Measurements from ENCODE around the gene PBRM1. TPM values are rescaled to one million over a fixed set of nuclear protein-coding genes. Genes with fewer than 3 reads are reported as not detected.

PBRM1 gene
- 10 to 100 TPM; 57.7 to 65.7 TPM for total RNA-seq
- 10 to 100 TPM in 1 of 2 donors, 1 to 10 TPM in 1; 7.1 to 19.7 TPM for polyA plus RNA-seq

DNA sequence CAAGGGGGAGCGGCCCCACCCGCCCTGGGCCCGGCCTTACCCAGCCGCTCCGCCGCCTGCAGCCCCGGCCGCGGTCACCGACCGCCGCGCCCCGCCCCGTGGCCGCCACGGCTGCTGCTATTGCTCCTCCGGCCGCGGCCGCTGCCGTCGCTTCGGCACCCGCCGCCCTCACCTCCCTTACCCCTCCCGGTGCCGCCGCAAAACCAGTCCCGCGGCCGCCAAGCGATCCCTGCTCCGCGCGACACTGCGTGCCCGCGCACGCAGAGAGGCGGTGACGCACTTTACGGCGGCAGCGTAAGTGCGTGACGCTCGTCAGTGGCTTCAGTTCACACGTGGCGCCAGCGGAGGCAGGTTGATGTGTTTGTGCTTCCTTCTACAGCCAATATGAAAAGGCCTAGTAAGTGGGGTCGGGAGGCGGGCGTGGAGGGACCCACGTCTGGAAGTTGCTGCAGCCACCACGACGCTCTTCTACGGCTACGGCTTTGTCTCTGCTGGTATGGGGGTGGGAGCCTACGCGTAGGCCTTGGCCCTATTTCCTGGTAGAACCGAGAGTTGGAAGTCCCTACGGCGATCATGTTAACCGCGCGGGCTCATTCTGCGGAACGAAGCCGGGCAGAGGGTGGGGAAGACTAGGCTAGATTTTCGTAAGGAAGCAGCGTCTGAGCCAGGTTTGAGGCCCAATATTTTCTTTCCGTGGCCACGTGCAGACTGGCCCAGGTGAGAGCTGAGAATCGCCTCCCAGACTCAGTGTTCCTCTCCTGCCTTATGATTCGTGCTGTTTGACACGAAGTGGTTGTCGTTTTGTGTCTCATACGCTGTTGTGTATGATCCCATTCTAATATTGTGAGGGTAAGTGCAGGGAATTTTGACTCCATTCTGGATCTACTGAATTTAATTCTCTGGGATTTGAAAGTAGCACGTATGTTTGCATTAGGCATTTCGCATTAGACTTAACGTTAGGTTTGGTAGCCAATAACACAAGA, at the start of gene PBRM1, which contains the start of gene GNL3:
Gene PBRM1, minus strand, starts transcription at position 205 of the 983 bp plus-strand sequence.
Gene GNL3, plus strand, starts transcription at position 324 of the 983 bp plus-strand sequence. Its CDS starts 61 bp downstream, at position 385.
- Histone ChIP-seq H3K27ac (ENCODE audit: low read depth in 1 of 2, low read length in 2 of 2) (peak within 1 kb of the TSS; percentile 91 to 98), H3K4me3 (ENCODE audit: low read depth in 1 of 3, low read length in 3 of 3) (peak within 1 kb of the TSS; percentile 71 to 99 (median 97)), H3K9me3 (ENCODE audit: control insufficient read depth in 4 of 4, low read length in 3 of 4) (no peaks in the 10 kb centered on the region), H3K36me3 (ENCODE audit: control insufficient read depth in 4 of 4, insufficient read depth in 3 of 4, low read depth in 1 of 4, low read length in 3 of 4) (peaks cover 8 to 38% (median 35%) of the 10 kb centered on the region in 4 donors), H3K27me3 (ENCODE audit: control insufficient read depth in 4 of 4, insufficient read depth in 4 of 4, low read length in 3 of 4) (no peaks in the 10 kb centered on the region), H3K9ac (ENCODE audit: low read depth in 1 of 2, low read length in 2 of 2) (peak within 1 kb of the TSS; percentile 97 to 99), H3K4me1 (ENCODE audit: control insufficient read depth in 4 of 4, insufficient read depth in 4 of 4, low read length in 3 of 4) (peaks cover 11 to 41% (median 39%) of the 10 kb centered on the region in 4 donors)
- under 1% methylated on average over 82 of the region's 82 CpGs for WGBS
- DNase-seq (ENCODE audit: low spot score) = peak; percentile 89
- TF ChIP-seq YY1 (IDR thresholded peaks at IDR 0.05) (peak; percentile 59), HNF4A (conservative IDR thresholded peaks at IDR 0.05) (no peak), RAD21 (IDR thresholded peaks at IDR 0.05) (no peak), HNF4G (IDR thresholded peaks at IDR 0.05) (no peak), SP1 (IDR thresholded peaks at IDR 0.05) (peak; percentile 35), EGR1 (IDR thresholded peaks at IDR 0.05; ENCODE audit: low read depth in 2 of 2) (no peak), REST (IDR thresholded peaks at IDR 0.05) (peak; percentile 81), TAF1 (conservative IDR thresholded peaks at IDR 0.05) (peak; percentile 69), GABPA (IDR thresholded peaks at IDR 0.05 in 1 of 2, conservative IDR thresholded peaks at IDR 0.05 in 1 of 2) (peak in 1 of 2 donors; percentile 44), JUND (IDR thresholded peaks at IDR 0.05) (no peak), FOXA2 (IDR thresholded peaks at IDR 0.05) (no peak), RXRA (IDR thresholded peaks at IDR 0.05) (peak; percentile 9 to 28), ATF3 (IDR thresholded peaks at IDR 0.05) (no peak)
- TF ChIP-seq, protein P1, sequence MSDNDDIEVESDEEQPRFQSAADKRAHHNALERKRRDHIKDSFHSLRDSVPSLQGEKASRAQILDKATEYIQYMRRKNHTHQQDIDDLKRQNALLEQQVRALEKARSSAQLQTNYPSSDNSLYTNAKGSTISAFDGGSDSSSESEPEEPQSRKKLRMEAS (IDR thresholded peaks at IDR 0.05) = peak; percentile 98
- TF ChIP-seq, protein P2, sequence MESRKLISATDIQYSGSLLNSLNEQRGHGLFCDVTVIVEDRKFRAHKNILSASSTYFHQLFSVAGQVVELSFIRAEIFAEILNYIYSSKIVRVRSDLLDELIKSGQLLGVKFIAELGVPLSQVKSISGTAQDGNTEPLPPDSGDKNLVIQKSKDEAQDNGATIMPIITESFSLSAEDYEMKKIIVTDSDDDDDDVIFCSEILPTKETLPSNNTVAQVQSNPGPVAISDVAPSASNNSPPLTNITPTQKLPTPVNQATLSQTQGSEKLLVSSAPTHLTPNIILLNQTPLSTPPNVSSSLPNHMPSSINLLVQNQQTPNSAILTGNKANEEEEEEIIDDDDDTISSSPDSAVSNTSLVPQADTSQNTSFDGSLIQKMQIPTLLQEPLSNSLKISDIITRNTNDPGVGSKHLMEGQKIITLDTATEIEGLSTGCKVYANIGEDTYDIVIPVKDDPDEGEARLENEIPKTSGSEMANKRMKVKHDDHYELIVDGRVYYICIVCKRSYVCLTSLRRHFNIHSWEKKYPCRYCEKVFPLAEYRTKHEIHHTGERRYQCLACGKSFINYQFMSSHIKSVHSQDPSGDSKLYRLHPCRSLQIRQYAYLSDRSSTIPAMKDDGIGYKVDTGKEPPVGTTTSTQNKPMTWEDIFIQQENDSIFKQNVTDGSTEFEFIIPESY (IDR thresholded peaks at IDR 0.05) = peak; percentile 36
- TF ChIP-seq, protein P3, sequence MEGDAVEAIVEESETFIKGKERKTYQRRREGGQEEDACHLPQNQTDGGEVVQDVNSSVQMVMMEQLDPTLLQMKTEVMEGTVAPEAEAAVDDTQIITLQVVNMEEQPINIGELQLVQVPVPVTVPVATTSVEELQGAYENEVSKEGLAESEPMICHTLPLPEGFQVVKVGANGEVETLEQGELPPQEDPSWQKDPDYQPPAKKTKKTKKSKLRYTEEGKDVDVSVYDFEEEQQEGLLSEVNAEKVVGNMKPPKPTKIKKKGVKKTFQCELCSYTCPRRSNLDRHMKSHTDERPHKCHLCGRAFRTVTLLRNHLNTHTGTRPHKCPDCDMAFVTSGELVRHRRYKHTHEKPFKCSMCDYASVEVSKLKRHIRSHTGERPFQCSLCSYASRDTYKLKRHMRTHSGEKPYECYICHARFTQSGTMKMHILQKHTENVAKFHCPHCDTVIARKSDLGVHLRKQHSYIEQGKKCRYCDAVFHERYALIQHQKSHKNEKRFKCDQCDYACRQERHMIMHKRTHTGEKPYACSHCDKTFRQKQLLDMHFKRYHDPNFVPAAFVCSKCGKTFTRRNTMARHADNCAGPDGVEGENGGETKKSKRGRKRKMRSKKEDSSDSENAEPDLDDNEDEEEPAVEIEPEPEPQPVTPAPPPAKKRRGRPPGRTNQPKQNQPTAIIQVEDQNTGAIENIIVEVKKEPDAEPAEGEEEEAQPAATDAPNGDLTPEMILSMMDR (IDR thresholded peaks at IDR 0.05; ENCODE audit: low read depth, low read length, missing input control) = no peak

Measured in liver (tissue), 9 donors.